ENCODE results near the gene PIK3R5.

Gene PIK3R5

GRCh38 chr17:8963647-8964258, 1.8 kb downstream of the PIK3R5 start:
- no peak overlapping the region for H3K9ac ChIP-seq (ENCODE audit: low read length)
- no peaks in the 10 kb centered on the region for H4K20me1 ChIP-seq (ENCODE audit: low read depth, low read length)
- no peak overlapping the region for H3K27ac ChIP-seq (ENCODE audit: low read depth, low read length)
- no peaks in the 10 kb centered on the region for H3K27me3 ChIP-seq (ENCODE audit: low read length)
- no peak overlapping the region for H2AFZ ChIP-seq (ENCODE audit: low read depth, low read length, severe bottlenecking)
- no peak overlapping the region for H3K4me2 ChIP-seq (ENCODE audit: low read depth, low read length, poor library complexity, severe bottlenecking)
- no peaks in the 10 kb centered on the region for H3F3A ChIP-seq (ENCODE audit: insufficient read depth)
- no peaks in the 10 kb centered on the region for H3K79me2 ChIP-seq (ENCODE audit: insufficient read depth, low read length)
- no peaks in the 10 kb centered on the region for H3K9me3 ChIP-seq (ENCODE audit: insufficient read depth, low read length)
- no peak overlapping the region for H3K4me3 ChIP-seq (ENCODE audit: insufficient read depth, low read length, poor library complexity, severe bottlenecking)
- TF ChIP-seq CTCF (IDR thresholded peaks at IDR 0.05; ENCODE audit: insufficient read depth, low read length, poor library complexity, severe bottlenecking) = no peak
- TF ChIP-seq EZH2phosphoT487 (conservative IDR thresholded peaks at IDR 0.05; ENCODE audit: low read length) = no peak
- H3K36me3 ChIP-seq (ENCODE audit: low read length) = no peaks in the 10 kb centered on the region
- H3K9me2 ChIP-seq (replicated peaks; ENCODE audit: insufficient read depth, low read length) = no peaks in the 10 kb centered on the region

- Histone ChIP-seq H3K27ac (ENCODE audit: low read depth, low read length) (no peak overlapping the region), H3F3A (ENCODE audit: insufficient read depth) (no peaks in the 10 kb centered on the region), H3K36me3 (ENCODE audit: low read length) (no peaks in the 10 kb centered on the region), H3K27me3 (ENCODE audit: low read length) (no peaks in the 10 kb centered on the region), H2AFZ (ENCODE audit: low read depth, low read length, severe bottlenecking) (no peak overlapping the region), H3K9ac (ENCODE audit: low read length) (no peak overlapping the region), H3K4me2 (ENCODE audit: low read depth, low read length, poor library complexity, severe bottlenecking) (no peak overlapping the region), H3K4me3 (ENCODE audit: insufficient read depth, low read length, poor library complexity, severe bottlenecking) (no peak overlapping the region), H4K20me1 (ENCODE audit: low read depth, low read length) (no peaks in the 10 kb centered on the region), H3K79me2 (ENCODE audit: insufficient read depth, low read length) (no peaks in the 10 kb centered on the region), H3K9me2 (replicated peaks; ENCODE audit: insufficient read depth, low read length) (no peaks in the 10 kb centered on the region), H3K9me3 (ENCODE audit: insufficient read depth, low read length) (no peaks in the 10 kb centered on the region)
- TF ChIP-seq EZH2phosphoT487 (conservative IDR thresholded peaks at IDR 0.05; ENCODE audit: low read length) = no peak
- TF ChIP-seq CTCF (IDR thresholded peaks at IDR 0.05; ENCODE audit: insufficient read depth, low read length, poor library complexity, severe bottlenecking) = no peak
Measured at GRCh38 chr17:8963014-8963413, 2.5 kb downstream of the PIK3R5 start.

- Histone ChIP-seq H3K27ac (ENCODE audit: low read depth, low read length) (no peak overlapping the region), H3K9me3 (ENCODE audit: insufficient read depth, low read length) (no peaks in the 10 kb centered on the region), H3K79me2 (ENCODE audit: insufficient read depth, low read length) (no peaks in the 10 kb centered on the region), H3K9ac (ENCODE audit: low read length) (no peak overlapping the region), H3K4me3 (ENCODE audit: insufficient read depth, low read length, poor library complexity, severe bottlenecking) (no peak overlapping the region), H3K9me2 (replicated peaks; ENCODE audit: insufficient read depth, low read length) (no peaks in the 10 kb centered on the region), H3F3A (ENCODE audit: insufficient read depth) (no peaks in the 10 kb centered on the region), H3K4me2 (ENCODE audit: low read depth, low read length, poor library complexity, severe bottlenecking) (no peak overlapping the region), H3K36me3 (ENCODE audit: low read length) (no peaks in the 10 kb centered on the region), H2AFZ (ENCODE audit: low read depth, low read length, severe bottlenecking) (no peak overlapping the region), H4K20me1 (ENCODE audit: low read depth, low read length) (no peaks in the 10 kb centered on the region), H3K27me3 (ENCODE audit: low read length) (no peaks in the 10 kb centered on the region)
- no peak for TF ChIP-seq EZH2phosphoT487 (conservative IDR thresholded peaks at IDR 0.05; ENCODE audit: low read length)
- no peak for TF ChIP-seq CTCF (IDR thresholded peaks at IDR 0.05; ENCODE audit: insufficient read depth, low read length, poor library complexity, severe bottlenecking)
Measured at GRCh38 chr17:8961829-8962228, 3.7 kb downstream of the PIK3R5 start.

All from SU-DHL-6 (cell line).